SU-DHL-6 (cell line): ENCODE measurements around the gene OR10C1.

Experiments
- EZH2phosphoT487 ChIP-seq: fragments of 200-600 bp; sonication (generic), shearing (Covaris generic); conservative IDR thresholded peaks from 2 replicates; pipeline ENCODE4 v1.6.1; 2018; ENCODE audit warnings: mild to moderate bottlenecking, antibody characterized with exemption, low read length, moderate library complexity, mixed read lengths
- TF ChIP-seq, protein P1 (sequence below): fragments of 200-600 bp; sonication (generic); IDR thresholded peaks from one replicate; pipeline ENCODE4 v1.5.1; 2017; ENCODE audit warnings: antibody characterized with exemption, mild to moderate bottlenecking, low read length, moderate library complexity; ENCODE audit not compliant: insufficient read depth, poor library complexity, severe bottlenecking

GRCh38 chr6:29474996-29475395, 35.9 kb downstream of the OR10C1 start:
- TF ChIP-seq, protein P1, sequence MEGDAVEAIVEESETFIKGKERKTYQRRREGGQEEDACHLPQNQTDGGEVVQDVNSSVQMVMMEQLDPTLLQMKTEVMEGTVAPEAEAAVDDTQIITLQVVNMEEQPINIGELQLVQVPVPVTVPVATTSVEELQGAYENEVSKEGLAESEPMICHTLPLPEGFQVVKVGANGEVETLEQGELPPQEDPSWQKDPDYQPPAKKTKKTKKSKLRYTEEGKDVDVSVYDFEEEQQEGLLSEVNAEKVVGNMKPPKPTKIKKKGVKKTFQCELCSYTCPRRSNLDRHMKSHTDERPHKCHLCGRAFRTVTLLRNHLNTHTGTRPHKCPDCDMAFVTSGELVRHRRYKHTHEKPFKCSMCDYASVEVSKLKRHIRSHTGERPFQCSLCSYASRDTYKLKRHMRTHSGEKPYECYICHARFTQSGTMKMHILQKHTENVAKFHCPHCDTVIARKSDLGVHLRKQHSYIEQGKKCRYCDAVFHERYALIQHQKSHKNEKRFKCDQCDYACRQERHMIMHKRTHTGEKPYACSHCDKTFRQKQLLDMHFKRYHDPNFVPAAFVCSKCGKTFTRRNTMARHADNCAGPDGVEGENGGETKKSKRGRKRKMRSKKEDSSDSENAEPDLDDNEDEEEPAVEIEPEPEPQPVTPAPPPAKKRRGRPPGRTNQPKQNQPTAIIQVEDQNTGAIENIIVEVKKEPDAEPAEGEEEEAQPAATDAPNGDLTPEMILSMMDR, result no peak
- TF ChIP-seq EZH2phosphoT487, result no peak
